ENCODE measurements around the gene THSD4. TPM values are rescaled to one million over a fixed set of nuclear protein-coding genes. Genes with fewer than 3 reads are reported as not detected.

THSD4 gene
- total RNA-seq, 1 donor from 2014 or later: 2.5 TPM

- Mint-ChIP-seq H3K9me3 (ENCODE audit: unreplicated experiment) (no peaks in the 10 kb centered on the region), H3K27me3 (ENCODE audit: low read depth, unreplicated experiment) (peaks cover 5% of the 10 kb centered on the region), H3K4me1 (ENCODE audit: low read depth, unreplicated experiment) (peaks cover 15% of the 10 kb centered on the region), H3K27ac (ENCODE audit: unreplicated experiment) (no peak overlapping the region), H3K4me3 (ENCODE audit: unreplicated experiment) (no peak overlapping the region), H3K36me3 (ENCODE audit: low read depth, unreplicated experiment) (peaks cover 2% of the 10 kb centered on the region)
- no peak overlapping the region for H3K27ac ChIP-seq (ENCODE audit: low read depth, low read length)
- no peak overlapping the region for H3K4me2 ChIP-seq (ENCODE audit: low read length)
- DNase-seq (ENCODE audit: low read depth) (no peak), FAIRE-seq (no peak)
- H3K4me3 ChIP-seq (ENCODE audit: insufficient read depth, low read depth, low read length): no peak overlapping the region
- H3K27me3 ChIP-seq (ENCODE audit: insufficient read depth, low read length): no peaks in the 10 kb centered on the region
- no peaks in the 10 kb centered on the region for H3K79me2 ChIP-seq (ENCODE audit: insufficient read depth, low read length)
- no peaks in the 10 kb centered on the region for H3K36me3 ChIP-seq (ENCODE audit: insufficient read depth, low read length)
- no peak overlapping the region for H2AFZ ChIP-seq (ENCODE audit: low read depth, low read length)
- no peaks in the 10 kb centered on the region for H4K20me1 ChIP-seq (ENCODE audit: insufficient read depth, low read length)
- peaks cover 16% of the 10 kb centered on the region for H3K4me1 ChIP-seq (ENCODE audit: insufficient read depth, low read length)
- H3K9me3 ChIP-seq (ENCODE audit: insufficient read depth, low read depth, low read length): no peaks in the 10 kb centered on the region
- no peak overlapping the region for H3K9ac ChIP-seq (ENCODE audit: low read length)
- TF ChIP-seq CTCF (IDR thresholded peaks at IDR 0.05; ENCODE audit: insufficient read depth, low read depth, low read length) (no peak), EZH2 (IDR thresholded peaks at IDR 0.05; ENCODE audit: insufficient read depth, low read length) (no peak)
Measured at GRCh38 chr15:71702496-71702895, 587.2 kb downstream of the THSD4 start.

DNA sequence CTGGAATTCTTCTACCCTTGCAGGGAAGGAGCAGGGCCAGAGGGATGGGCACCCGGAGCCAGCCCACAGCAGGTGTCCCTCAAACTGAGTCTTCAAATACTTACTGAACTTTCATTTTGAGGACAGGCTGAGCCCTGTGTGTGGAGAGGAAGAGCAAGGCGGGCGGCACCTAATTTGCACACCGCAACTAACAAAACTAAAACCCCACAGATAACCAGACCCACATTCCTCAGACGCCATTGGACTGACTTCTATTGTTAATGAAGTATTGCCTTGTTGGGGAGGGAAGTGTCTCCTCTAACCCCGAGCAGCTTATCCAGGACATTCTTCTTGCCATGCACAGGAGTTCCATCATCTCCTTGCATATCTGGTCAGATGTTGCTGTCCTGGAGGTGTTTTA, 589.9 kb downstream of the THSD4 start:
- H3K36me3 ChIP-seq (ENCODE audit: insufficient read depth, low read length): no peaks in the 10 kb centered on the region
- peak; percentile 72 for DNase-seq (ENCODE audit: low read depth)
- H3K4me3 ChIP-seq (ENCODE audit: insufficient read depth, low read depth, low read length): no peak overlapping the region
- Mint-ChIP-seq H3K4me3 (ENCODE audit: unreplicated experiment) (no peak overlapping the region), H3K4me1 (ENCODE audit: low read depth, unreplicated experiment) (peaks cover 16% of the 10 kb centered on the region), H3K36me3 (ENCODE audit: low read depth, unreplicated experiment) (peaks cover 2% of the 10 kb centered on the region), H3K9me3 (ENCODE audit: unreplicated experiment) (no peaks in the 10 kb centered on the region), H3K27me3 (ENCODE audit: low read depth, unreplicated experiment) (peaks cover 5% of the 10 kb centered on the region), H3K27ac (ENCODE audit: unreplicated experiment) (peak overlapping the region; percentile 30)
- no peaks in the 10 kb centered on the region for H4K20me1 ChIP-seq (ENCODE audit: insufficient read depth, low read length)
- peak overlapping the region; percentile 43 for H3K4me2 ChIP-seq (ENCODE audit: low read length)
- peak; percentile 41 for FAIRE-seq
- no peaks in the 10 kb centered on the region for H3K79me2 ChIP-seq (ENCODE audit: insufficient read depth, low read length)
- TF ChIP-seq EZH2 (IDR thresholded peaks at IDR 0.05; ENCODE audit: insufficient read depth, low read length): no peak
- TF ChIP-seq CTCF (IDR thresholded peaks at IDR 0.05; ENCODE audit: insufficient read depth, low read depth, low read length): no peak
- no peak overlapping the region for H2AFZ ChIP-seq (ENCODE audit: low read depth, low read length)
- H3K27ac ChIP-seq (ENCODE audit: low read depth, low read length): no peak overlapping the region
- no peaks in the 10 kb centered on the region for H3K27me3 ChIP-seq (ENCODE audit: insufficient read depth, low read length)
- no peaks in the 10 kb centered on the region for H3K9me3 ChIP-seq (ENCODE audit: insufficient read depth, low read depth, low read length)
- peaks cover 16% of the 10 kb centered on the region for H3K4me1 ChIP-seq (ENCODE audit: insufficient read depth, low read length)
- H3K9ac ChIP-seq (ENCODE audit: low read length): no peak overlapping the region

GRCh38 chr15:71706461-71707229, 591.4 kb downstream of the THSD4 start:
- H4K20me1 ChIP-seq (ENCODE audit: insufficient read depth, low read length): no peaks in the 10 kb centered on the region
- TF ChIP-seq CTCF (IDR thresholded peaks at IDR 0.05; ENCODE audit: insufficient read depth, low read depth, low read length) (no peak), EZH2 (IDR thresholded peaks at IDR 0.05; ENCODE audit: insufficient read depth, low read length) (no peak)
- H3K4me1 ChIP-seq (ENCODE audit: insufficient read depth, low read length): peaks cover 16% of the 10 kb centered on the region
- H3K4me1 Mint-ChIP-seq (ENCODE audit: low read depth, unreplicated experiment): peaks cover 16% of the 10 kb centered on the region
- DNase-seq (ENCODE audit: low read depth): no peak
- H3K4me2 ChIP-seq (ENCODE audit: low read length): no peak overlapping the region
- no peak for FAIRE-seq
- H3K27me3 Mint-ChIP-seq (ENCODE audit: low read depth, unreplicated experiment): peaks cover 5% of the 10 kb centered on the region
- no peak overlapping the region for H3K4me3 ChIP-seq (ENCODE audit: insufficient read depth, low read depth, low read length)
- no peaks in the 10 kb centered on the region for H3K36me3 ChIP-seq (ENCODE audit: insufficient read depth, low read length)
- no peaks in the 10 kb centered on the region for H3K9me3 Mint-ChIP-seq (ENCODE audit: unreplicated experiment)
- no peaks in the 10 kb centered on the region for H3K79me2 ChIP-seq (ENCODE audit: insufficient read depth, low read length)
- H3K4me3 Mint-ChIP-seq (ENCODE audit: unreplicated experiment): no peak overlapping the region
- H2AFZ ChIP-seq (ENCODE audit: low read depth, low read length): no peak overlapping the region
- H3K36me3 Mint-ChIP-seq (ENCODE audit: low read depth, unreplicated experiment): peaks cover 2% of the 10 kb centered on the region
- no peaks in the 10 kb centered on the region for H3K27me3 ChIP-seq (ENCODE audit: insufficient read depth, low read length)
- H3K27ac ChIP-seq (ENCODE audit: low read depth, low read length): no peak overlapping the region
- H3K27ac Mint-ChIP-seq (ENCODE audit: unreplicated experiment): no peak overlapping the region
- no peaks in the 10 kb centered on the region for H3K9me3 ChIP-seq (ENCODE audit: insufficient read depth, low read depth, low read length)
- H3K9ac ChIP-seq (ENCODE audit: low read length): no peak overlapping the region
